Measurements from ENCODE around the gene PCDH9.

GRCh38 chr13:66313413-66313812 is 916.7 kb downstream of the PCDH9 start:
- TF ChIP-seq CTCF (IDR thresholded peaks at IDR 0.05) (no peak), POLR2A (IDR thresholded peaks at IDR 0.05) (no peak)
